Endodermal cell (in vitro differentiated cells): ENCODE data around the gene ANKRD31. TPM values are rescaled to one million over a fixed set of nuclear protein-coding genes. Genes with fewer than 3 reads are reported as not detected.

Source experiments
- DNase-seq: peaks from one replicate; pipeline ENCODE4 v3.0.0-alpha.2; 2017
- H3K27ac ChIP-seq: 2 replicates; pipeline ENCODE4 v1.5.1; 2013; ENCODE audit warnings: mild to moderate bottlenecking, low read depth, low read length, moderate library complexity
- H3K27me3 ChIP-seq: 2 replicates; pipeline ENCODE4 v1.6.1; 2013; ENCODE audit warnings: mild to moderate bottlenecking, low read length, moderate library complexity; ENCODE audit not compliant: insufficient read depth, control insufficient read depth, poor library complexity, severe bottlenecking
- H3K36me3 ChIP-seq: 2 replicates; pipeline ENCODE4 v1.7.0; 2013; ENCODE audit warnings: mild to moderate bottlenecking, low read length, moderate library complexity; ENCODE audit not compliant: control insufficient read depth, insufficient read depth
- H3K4me1 ChIP-seq: one replicate; pipeline ENCODE4 v1.7.0; 2013; ENCODE audit warnings: low read length; ENCODE audit not compliant: control insufficient read depth, insufficient read depth
- H3K4me3 ChIP-seq: 2 replicates; pipeline ENCODE4 v1.5.1; 2013; ENCODE audit warnings: mild to moderate bottlenecking, low read length, moderate library complexity
- H3K9ac ChIP-seq: 2 replicates; pipeline ENCODE4 v1.6.1; 2013; ENCODE audit warnings: mild to moderate bottlenecking, low read length, moderate library complexity; ENCODE audit not compliant: poor library complexity, severe bottlenecking; ENCODE audit errors: extremely low read depth
- H3K9me3 ChIP-seq: 2 replicates; pipeline ENCODE4 v1.6.1; 2013; ENCODE audit warnings: mild to moderate bottlenecking, low read length, moderate library complexity; ENCODE audit not compliant: control insufficient read depth
- H3K27ac Mint-ChIP-seq: 2 replicates; pipeline ENCODE4 v1.8.0; 2020; ENCODE audit warnings: mixed read lengths
- H3K27me3 Mint-ChIP-seq: 2 replicates; pipeline ENCODE4 v1.8.0; 2021; ENCODE audit warnings: mild to moderate bottlenecking, mixed read lengths; ENCODE audit not compliant: insufficient read depth
- H3K36me3 Mint-ChIP-seq: 2 replicates; pipeline ENCODE4 v1.8.0; 2020; ENCODE audit warnings: low read depth, mixed read lengths
- H3K4me1 Mint-ChIP-seq: 2 replicates; pipeline ENCODE4 v1.8.0; 2020; ENCODE audit warnings: mixed read lengths
- H3K4me3 Mint-ChIP-seq: 2 replicates; pipeline ENCODE4 v1.8.0; 2020; ENCODE audit warnings: mild to moderate bottlenecking, moderate library complexity, mixed read lengths
- H3K9me3 Mint-ChIP-seq: 2 replicates; pipeline ENCODE4 v1.8.0; 2020; ENCODE audit warnings: mild to moderate bottlenecking, mixed read lengths
- whole genome bisulfite sequencing, 2 experiments: methylation state at CpG; one replicate each; pipeline versions ENCODE4 v1.1.5 to v1.1.7; 2013; ENCODE audit warnings: missing lambda C conversion rate in 2 of 2, mixed read lengths in 1 of 2; ENCODE audit not compliant: insufficient coverage in 1 of 2, insufficient read length in 1 of 2; 5-methylcytosine and 5-hydroxymethylcytosine counted together
- total RNA-seq, 2 donors: library from RNA; stranded (reverse); fragmentation: NEBNext Ultra II Directional in 1 of 2; extraction: Animal tissue kit (Norgen Biotek cat#: 25700) in 1 of 2; gene quantifications; 2 replicates in 1 of 2; 3 replicates in 1 of 2; pipeline ENCODE4 v1.2.1, GENCODE V29; 2021
- TF ChIP-seq, protein P1 (sequence below): fragments of 200-600 bp; sonication (generic); conservative IDR thresholded peaks from 2 replicates; pipeline ENCODE4 v1.5.0; 2021; ENCODE audit warnings: antibody characterized with exemption, mild to moderate bottlenecking

The ANKRD31 gene
- total RNA-seq, 2 donors from 2014 or later, result 0.13 to 0.29 TPM

DNA sequence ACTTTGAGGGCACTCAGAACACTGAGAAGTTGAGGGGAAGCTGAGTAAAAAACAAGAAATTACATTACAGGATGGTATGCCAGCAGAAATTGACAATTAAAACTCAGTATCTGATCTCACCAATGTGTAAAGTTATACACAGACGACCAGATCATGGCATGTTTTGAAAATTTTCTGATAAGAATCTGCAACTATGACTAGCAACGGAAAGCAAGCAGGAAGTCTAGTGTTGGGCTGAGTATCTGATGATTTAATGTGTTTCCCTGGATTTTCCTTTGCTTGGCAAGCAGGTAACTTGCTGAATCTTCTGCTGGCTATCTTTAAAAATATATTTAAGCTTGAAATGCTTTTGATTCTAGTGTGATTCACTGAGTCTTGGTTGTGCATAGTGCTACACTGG, 179.1 kb downstream of the ANKRD31 start:
- peaks cover 25% of the 10 kb centered on the region for H3K4me1 Mint-ChIP-seq
- Histone ChIP-seq H3K27ac (no peak overlapping the region), H3K27me3 (peaks cover 21% of the 10 kb centered on the region), H3K9ac (no peak overlapping the region), H3K36me3 (no peaks in the 10 kb centered on the region), H3K9me3 (no peaks in the 10 kb centered on the region), H3K4me3 (no peak overlapping the region), H3K4me1 (peaks cover 10% of the 10 kb centered on the region)
- H3K4me3 Mint-ChIP-seq, result no peak overlapping the region
- 86 to 90% methylated on average over 1 to 2 of the region's 2 CpGs for WGBS, 2 experiments
- H3K9me3 Mint-ChIP-seq, result no peaks in the 10 kb centered on the region
- DNase-seq, result no peak
- TF ChIP-seq, protein P1, sequence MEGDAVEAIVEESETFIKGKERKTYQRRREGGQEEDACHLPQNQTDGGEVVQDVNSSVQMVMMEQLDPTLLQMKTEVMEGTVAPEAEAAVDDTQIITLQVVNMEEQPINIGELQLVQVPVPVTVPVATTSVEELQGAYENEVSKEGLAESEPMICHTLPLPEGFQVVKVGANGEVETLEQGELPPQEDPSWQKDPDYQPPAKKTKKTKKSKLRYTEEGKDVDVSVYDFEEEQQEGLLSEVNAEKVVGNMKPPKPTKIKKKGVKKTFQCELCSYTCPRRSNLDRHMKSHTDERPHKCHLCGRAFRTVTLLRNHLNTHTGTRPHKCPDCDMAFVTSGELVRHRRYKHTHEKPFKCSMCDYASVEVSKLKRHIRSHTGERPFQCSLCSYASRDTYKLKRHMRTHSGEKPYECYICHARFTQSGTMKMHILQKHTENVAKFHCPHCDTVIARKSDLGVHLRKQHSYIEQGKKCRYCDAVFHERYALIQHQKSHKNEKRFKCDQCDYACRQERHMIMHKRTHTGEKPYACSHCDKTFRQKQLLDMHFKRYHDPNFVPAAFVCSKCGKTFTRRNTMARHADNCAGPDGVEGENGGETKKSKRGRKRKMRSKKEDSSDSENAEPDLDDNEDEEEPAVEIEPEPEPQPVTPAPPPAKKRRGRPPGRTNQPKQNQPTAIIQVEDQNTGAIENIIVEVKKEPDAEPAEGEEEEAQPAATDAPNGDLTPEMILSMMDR, result no peak
- no peak overlapping the region for H3K27ac Mint-ChIP-seq
- no peaks in the 10 kb centered on the region for H3K36me3 Mint-ChIP-seq
- peaks cover 22% of the 10 kb centered on the region for H3K27me3 Mint-ChIP-seq

DNA sequence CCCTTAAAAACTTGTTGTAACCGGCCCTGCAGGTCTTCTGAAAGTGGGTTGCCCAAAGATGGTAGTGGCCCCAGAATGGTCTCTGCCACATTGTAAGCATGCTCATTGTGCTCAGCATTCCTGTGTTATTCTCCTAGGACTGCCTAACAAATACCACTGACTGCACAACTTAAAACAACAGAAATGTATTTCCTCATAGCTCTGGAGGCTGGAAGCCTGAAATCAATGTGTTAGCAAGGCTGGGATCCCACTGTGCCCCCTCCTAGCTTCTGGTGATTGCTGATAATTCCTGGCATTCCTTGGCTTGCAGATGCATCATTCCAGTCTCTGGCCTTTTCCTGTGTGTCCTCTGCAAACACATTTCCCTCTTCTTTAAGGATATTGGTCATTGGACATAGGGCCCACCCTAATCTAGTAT, 180.9 kb downstream of the ANKRD31 start:
- TF ChIP-seq, protein P1, result no peak
- Histone ChIP-seq H3K36me3 (no peaks in the 10 kb centered on the region), H3K27ac (no peak overlapping the region), H3K4me3 (no peak overlapping the region), H3K9ac (no peak overlapping the region), H3K4me1 (peaks cover 10% of the 10 kb centered on the region), H3K27me3 (peaks cover 30% of the 10 kb centered on the region), H3K9me3 (no peaks in the 10 kb centered on the region)
- Mint-ChIP-seq H3K9me3 (no peaks in the 10 kb centered on the region), H3K36me3 (no peaks in the 10 kb centered on the region), H3K27ac (peak overlapping the region; percentile 81), H3K27me3 (peaks cover 36% of the 10 kb centered on the region), H3K4me3 (no peak overlapping the region), H3K4me1 (peaks cover 40% of the 10 kb centered on the region)
- 43 to 68% methylated on average over 1 of the region's 1 CpG for WGBS, 2 experiments
- DNase-seq, result peak; percentile 90

DNA sequence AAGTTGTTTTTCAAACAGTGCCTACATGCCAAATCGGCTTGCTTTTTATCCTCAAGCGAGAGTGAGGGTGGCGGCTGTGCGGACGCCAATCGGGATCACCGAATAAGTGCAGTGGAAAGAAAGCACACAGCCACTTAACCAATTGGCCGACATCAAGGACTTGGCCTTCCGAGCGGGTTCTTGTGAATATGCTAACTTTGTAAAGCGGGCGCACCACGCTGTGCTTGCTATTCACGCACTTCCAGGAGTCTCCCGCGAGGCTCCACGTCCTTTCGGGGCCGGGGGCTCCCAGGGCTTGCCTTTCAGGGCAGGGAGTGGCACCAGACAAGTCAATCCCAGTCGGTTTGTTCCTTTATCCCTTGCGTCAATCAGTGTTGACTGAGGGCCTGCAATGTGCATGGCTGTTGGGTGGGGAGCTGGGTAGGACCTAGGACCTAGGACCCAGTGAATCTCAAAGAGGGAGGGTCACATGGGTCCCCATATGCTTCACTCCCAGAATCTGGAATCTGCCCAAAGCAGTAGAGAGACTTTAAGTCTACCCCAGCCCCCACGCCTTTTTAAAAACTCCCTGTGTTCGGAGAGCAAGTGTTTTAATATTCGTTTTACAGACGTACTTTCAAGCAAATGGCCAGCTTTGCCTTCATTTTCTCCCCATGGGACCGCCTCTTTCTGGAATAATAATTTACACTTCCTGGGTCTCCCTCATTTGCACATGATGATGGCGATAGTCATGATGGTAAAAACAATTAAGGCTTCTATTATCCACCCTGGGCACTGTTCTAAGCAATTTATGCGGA, 182.3 kb downstream of the ANKRD31 start:
- Mint-ChIP-seq H3K4me1 (peaks cover 47% of the 10 kb centered on the region), H3K27me3 (peaks cover 36% of the 10 kb centered on the region), H3K9me3 (no peaks in the 10 kb centered on the region), H3K4me3 (peak overlapping the region; percentile 69), H3K27ac (no peak overlapping the region), H3K36me3 (no peaks in the 10 kb centered on the region)
- TF ChIP-seq, protein P1, result no peak
- Histone ChIP-seq H3K4me1 (peaks cover 10% of the 10 kb centered on the region), H3K36me3 (no peaks in the 10 kb centered on the region), H3K9me3 (no peaks in the 10 kb centered on the region), H3K27me3 (peaks cover 23% of the 10 kb centered on the region), H3K27ac (no peak overlapping the region), H3K4me3 (peak overlapping the region; percentile 84), H3K9ac (peak overlapping the region; percentile 26)
- peak; percentile 92 for DNase-seq
- 27 to 28% methylated on average over 25 to 28 of the region's 28 CpGs for WGBS, 2 experiments
